ENCODE results near the gene KAT2B. TPM values are rescaled to one million over a fixed set of nuclear protein-coding genes. Genes with fewer than 3 reads are reported as not detected.

The KAT2B gene
- total RNA-seq, 2 experiments from 2014 or later, result 97.8 to 108 TPM

- ATAC-seq (ENCODE audit: low read depth), result no peak
- Mint-ChIP-seq H3K4me1 (peaks cover 6% of the 10 kb centered on the region), H3K9me3 (no peaks in the 10 kb centered on the region), H3K4me3 (no peak overlapping the region), H3K27ac (peak overlapping the region; percentile 44), H3K36me3 (peaks cover 71% of the 10 kb centered on the region), H3K27me3 (no peaks in the 10 kb centered on the region)
- POLR2A ChIA-PET, result no interaction called here
- DNase-seq, result no peak
These were observed 85.0 kb downstream of the KAT2B start for GRCh38 chr3:20125289-20125688.

GRCh38 chr3:20125897-20126296 is 85.7 kb downstream of the KAT2B start:
- Mint-ChIP-seq H3K27ac (peak overlapping the region; percentile 44), H3K4me1 (peaks cover 6% of the 10 kb centered on the region), H3K36me3 (peaks cover 71% of the 10 kb centered on the region), H3K9me3 (no peaks in the 10 kb centered on the region), H3K27me3 (no peaks in the 10 kb centered on the region), H3K4me3 (no peak overlapping the region)
- ATAC-seq (ENCODE audit: low read depth) (no peak), DNase-seq (no peak)
- POLR2A ChIA-PET, result no interaction called here

- DNase-seq (no peak), ATAC-seq (ENCODE audit: low read depth) (no peak)
- H3K36me3 Mint-ChIP-seq, result peaks cover 64% of the 10 kb centered on the region
These were observed 88.1 kb downstream of the KAT2B start for GRCh38 chr3:20128358-20128757.

GRCh38 chr3:20130106-20130505 is 89.9 kb downstream of the KAT2B start:
- ATAC-seq (ENCODE audit: low read depth), result no peak
- no peaks in the 10 kb centered on the region for H3K27me3 Mint-ChIP-seq
- peaks cover 14% of the 10 kb centered on the region for H3K4me1 Mint-ChIP-seq
- no peaks in the 10 kb centered on the region for H3K9me3 Mint-ChIP-seq
- peaks cover 64% of the 10 kb centered on the region for H3K36me3 Mint-ChIP-seq
- H3K4me3 Mint-ChIP-seq, result no peak overlapping the region
- no peak for DNase-seq
- H3K27ac Mint-ChIP-seq, result no peak overlapping the region
- POLR2A ChIA-PET, result no interaction called here

More at GRCh38 chr3:20128358-20128757, 88.1 kb downstream of the KAT2B start:
- Mint-ChIP-seq H3K9me3 (no peaks in the 10 kb centered on the region), H3K4me1 (peaks cover 14% of the 10 kb centered on the region), H3K27ac (no peak overlapping the region), H3K27me3 (no peaks in the 10 kb centered on the region), H3K4me3 (no peak overlapping the region)
- POLR2A ChIA-PET, result no interaction called here

GRCh38 chr3:20136231-20136630 is 96.0 kb downstream of the KAT2B start:
- no peak for ATAC-seq (ENCODE audit: low read depth)
- Mint-ChIP-seq H3K27me3 (no peaks in the 10 kb centered on the region), H3K36me3 (peaks cover 48% of the 10 kb centered on the region), H3K27ac (no peak overlapping the region), H3K4me1 (peaks cover 10% of the 10 kb centered on the region), H3K4me3 (no peak overlapping the region), H3K9me3 (no peaks in the 10 kb centered on the region)
- POLR2A ChIA-PET, result no interaction called here
- no peak for DNase-seq

GRCh38 chr3:20137647-20138046 is 97.4 kb downstream of the KAT2B start:
- Mint-ChIP-seq H3K36me3 (peaks cover 47% of the 10 kb centered on the region), H3K4me1 (peaks cover 4% of the 10 kb centered on the region), H3K27ac (no peak overlapping the region), H3K27me3 (no peaks in the 10 kb centered on the region), H3K4me3 (no peak overlapping the region), H3K9me3 (no peaks in the 10 kb centered on the region)
- ATAC-seq (ENCODE audit: low read depth), result no peak
- no peak for DNase-seq
- POLR2A ChIA-PET, result interaction anchor here (0.7 to 1.3 kb wide), 2 partner anchors 12 to 23 kb away, joined by 3 read pairs; no protein-coding TSS in a partner anchor

- Mint-ChIP-seq H3K9me3 (peaks cover 4% of the 10 kb centered on the region), H3K4me1 (peaks cover 2% of the 10 kb centered on the region), H3K27me3 (no peaks in the 10 kb centered on the region), H3K4me3 (no peak overlapping the region), H3K27ac (peak overlapping the region; percentile 59), H3K36me3 (peaks cover 49% of the 10 kb centered on the region)
- DNase-seq (no peak), ATAC-seq (ENCODE audit: low read depth) (no peak)
- POLR2A ChIA-PET, result no interaction called here
These were observed 100.6 kb downstream of the KAT2B start for GRCh38 chr3:20140881-20141280.

- ATAC-seq (ENCODE audit: low read depth), result no peak
- H3K4me1 Mint-ChIP-seq, result peaks cover 2% of the 10 kb centered on the region
- no peak overlapping the region for H3K4me3 Mint-ChIP-seq
- DNase-seq, result no peak
- POLR2A ChIA-PET, result no interaction called here
- peaks cover 4% of the 10 kb centered on the region for H3K9me3 Mint-ChIP-seq
- H3K27me3 Mint-ChIP-seq, result no peaks in the 10 kb centered on the region
- H3K36me3 Mint-ChIP-seq, result peaks cover 51% of the 10 kb centered on the region
- H3K27ac Mint-ChIP-seq, result no peak overlapping the region
These were observed 101.1 kb downstream of the KAT2B start for GRCh38 chr3:20141316-20141715.

GRCh38 chr3:20141851-20142250 is 101.6 kb downstream of the KAT2B start:
- Mint-ChIP-seq H3K4me1 (peaks cover 2% of the 10 kb centered on the region), H3K9me3 (peaks cover 4% of the 10 kb centered on the region), H3K27me3 (no peaks in the 10 kb centered on the region), H3K36me3 (peaks cover 52% of the 10 kb centered on the region), H3K4me3 (no peak overlapping the region), H3K27ac (no peak overlapping the region)
- POLR2A ChIA-PET, result no interaction called here
- ATAC-seq (ENCODE audit: low read depth), result no peak
- DNase-seq, result no peak

GRCh38 chr3:20142517-20142916 is 102.3 kb downstream of the KAT2B start:
- Mint-ChIP-seq H3K4me3 (no peak overlapping the region), H3K4me1 (peaks cover 2% of the 10 kb centered on the region), H3K36me3 (peaks cover 54% of the 10 kb centered on the region), H3K27me3 (no peaks in the 10 kb centered on the region), H3K9me3 (peaks cover 4% of the 10 kb centered on the region), H3K27ac (no peak overlapping the region)
- DNase-seq, result no peak
- no peak for ATAC-seq (ENCODE audit: low read depth)
- POLR2A ChIA-PET, result no interaction called here

GRCh38 chr3:20143519-20143918 is 103.3 kb downstream of the KAT2B start:
- ATAC-seq (ENCODE audit: low read depth) (no peak), DNase-seq (no peak)
- Mint-ChIP-seq H3K36me3 (peaks cover 62% of the 10 kb centered on the region), H3K27me3 (no peaks in the 10 kb centered on the region), H3K4me1 (peaks cover 2% of the 10 kb centered on the region), H3K27ac (no peak overlapping the region), H3K9me3 (peaks cover 4% of the 10 kb centered on the region), H3K4me3 (no peak overlapping the region)
- POLR2A ChIA-PET, result no interaction called here

GRCh38 chr3:20145874-20146273 is 105.6 kb downstream of the KAT2B start:
- Mint-ChIP-seq H3K27ac (no peak overlapping the region), H3K4me1 (peaks cover 2% of the 10 kb centered on the region), H3K9me3 (peaks cover 4% of the 10 kb centered on the region), H3K36me3 (peaks cover 66% of the 10 kb centered on the region), H3K4me3 (no peak overlapping the region), H3K27me3 (no peaks in the 10 kb centered on the region)
- POLR2A ChIA-PET, result no interaction called here
- ATAC-seq (ENCODE audit: low read depth) (no peak), DNase-seq (no peak)

- ATAC-seq (ENCODE audit: low read depth), result no peak
- peaks cover 1% of the 10 kb centered on the region for H3K4me1 Mint-ChIP-seq
- H3K36me3 Mint-ChIP-seq, result peaks cover 65% of the 10 kb centered on the region
- no peak overlapping the region for H3K27ac Mint-ChIP-seq
- no peak overlapping the region for H3K4me3 Mint-ChIP-seq
- H3K9me3 Mint-ChIP-seq, result peaks cover 4% of the 10 kb centered on the region
- DNase-seq, result no peak
- no peaks in the 10 kb centered on the region for H3K27me3 Mint-ChIP-seq
- POLR2A ChIA-PET, result no interaction called here
These were observed 106.1 kb downstream of the KAT2B start for GRCh38 chr3:20146301-20146700.

- Mint-ChIP-seq H3K27me3 (no peaks in the 10 kb centered on the region), H3K36me3 (peaks cover 64% of the 10 kb centered on the region), H3K4me3 (no peak overlapping the region), H3K27ac (no peak overlapping the region), H3K4me1 (peaks cover 1% of the 10 kb centered on the region), H3K9me3 (peaks cover 4% of the 10 kb centered on the region)
- POLR2A ChIA-PET, result no interaction called here
- no peak for DNase-seq
- no peak for ATAC-seq (ENCODE audit: low read depth)
These were observed 107.1 kb downstream of the KAT2B start for GRCh38 chr3:20147361-20147760.

- Mint-ChIP-seq H3K27me3 (no peaks in the 10 kb centered on the region), H3K27ac (no peak overlapping the region), H3K4me1 (peaks cover 1% of the 10 kb centered on the region), H3K9me3 (no peaks in the 10 kb centered on the region), H3K4me3 (no peak overlapping the region), H3K36me3 (peaks cover 56% of the 10 kb centered on the region)
- ATAC-seq (ENCODE audit: low read depth) (no peak), DNase-seq (no peak)
- POLR2A ChIA-PET, result no interaction called here
These were observed 108.2 kb downstream of the KAT2B start for GRCh38 chr3:20148466-20148865.

Measured in activated naive CD8-positive, alpha-beta T cell treated with anti-CD3 and anti-CD28 coated beads, Interleukin-2, amount 10 ng/mL, durations not matched to agents 7 days and 5 days (primary cell).